LNCaP clone FGC (cell line): ENCODE results near the gene HS3ST4.

ENCODE experiments used
- DNase-seq: peaks from one replicate; pipeline ENCODE4 v3.0.0-alpha.2; 2011; ENCODE audit warnings: low read depth
- H3K4me3 ChIP-seq: 2 replicates; pipeline ENCODE4 v1.5.1; 2011; ENCODE audit warnings: mild to moderate bottlenecking, low read depth, low read length, control low read depth
- TF ChIP-seq, protein P1 (sequence below): IDR thresholded peaks from 2 replicates; pipeline ENCODE4 v1.5.1; 2012; ENCODE audit warnings: mild to moderate bottlenecking; ENCODE audit not compliant: control insufficient read depth, insufficient read depth; ENCODE audit errors: extremely low read depth

The HS3ST4 gene

GRCh38 chr16:25691519-25692091 is at the start of gene HS3ST4:
Gene HS3ST4, plus strand, starts transcription at chr16:25691959.
- TF ChIP-seq, protein P1, sequence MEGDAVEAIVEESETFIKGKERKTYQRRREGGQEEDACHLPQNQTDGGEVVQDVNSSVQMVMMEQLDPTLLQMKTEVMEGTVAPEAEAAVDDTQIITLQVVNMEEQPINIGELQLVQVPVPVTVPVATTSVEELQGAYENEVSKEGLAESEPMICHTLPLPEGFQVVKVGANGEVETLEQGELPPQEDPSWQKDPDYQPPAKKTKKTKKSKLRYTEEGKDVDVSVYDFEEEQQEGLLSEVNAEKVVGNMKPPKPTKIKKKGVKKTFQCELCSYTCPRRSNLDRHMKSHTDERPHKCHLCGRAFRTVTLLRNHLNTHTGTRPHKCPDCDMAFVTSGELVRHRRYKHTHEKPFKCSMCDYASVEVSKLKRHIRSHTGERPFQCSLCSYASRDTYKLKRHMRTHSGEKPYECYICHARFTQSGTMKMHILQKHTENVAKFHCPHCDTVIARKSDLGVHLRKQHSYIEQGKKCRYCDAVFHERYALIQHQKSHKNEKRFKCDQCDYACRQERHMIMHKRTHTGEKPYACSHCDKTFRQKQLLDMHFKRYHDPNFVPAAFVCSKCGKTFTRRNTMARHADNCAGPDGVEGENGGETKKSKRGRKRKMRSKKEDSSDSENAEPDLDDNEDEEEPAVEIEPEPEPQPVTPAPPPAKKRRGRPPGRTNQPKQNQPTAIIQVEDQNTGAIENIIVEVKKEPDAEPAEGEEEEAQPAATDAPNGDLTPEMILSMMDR, result no peak
- H3K4me3 ChIP-seq, result peak within 1 kb of the TSS; percentile 23
- DNase-seq, result no peak

DNA sequence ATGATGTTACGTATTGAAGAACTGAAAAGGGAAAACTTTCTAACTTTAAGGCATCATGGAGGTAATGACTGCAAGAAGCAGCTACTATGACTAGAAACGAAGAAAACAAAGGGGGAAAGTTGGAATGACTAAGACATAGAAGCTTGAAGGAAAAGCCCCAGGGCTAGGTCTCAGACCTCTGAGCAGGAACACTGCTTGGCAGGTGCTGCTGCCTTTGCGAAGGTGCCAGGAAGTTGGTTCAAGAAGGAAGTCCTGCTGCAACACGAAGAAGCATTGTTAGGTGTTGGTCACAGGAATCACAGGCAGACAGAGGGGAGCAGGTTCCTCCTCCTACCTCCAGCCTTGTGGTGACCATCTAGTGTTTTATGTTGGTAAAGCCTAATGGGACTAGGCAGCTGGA is 48.1 kb upstream of the HS3ST4 start:
- TF ChIP-seq, protein P1, result no peak
- no peak overlapping the region for H3K4me3 ChIP-seq
- DNase-seq, result no peak

- no peak for DNase-seq
- TF ChIP-seq, protein P1, result no peak
- no peak overlapping the region for H3K4me3 ChIP-seq
These were observed 35.1 kb upstream of the HS3ST4 start for GRCh38 chr16:25656639-25657038.

- H3K4me3 ChIP-seq, result no peak overlapping the region
- TF ChIP-seq, protein P1, result no peak
- DNase-seq, result no peak
These were observed 14.9 kb upstream of the HS3ST4 start for GRCh38 chr16:25676820-25677219.

GRCh38 chr16:25679511-25679910 is 12.2 kb upstream of the HS3ST4 start:
- DNase-seq, result no peak
- TF ChIP-seq, protein P1, result no peak
- no peak overlapping the region for H3K4me3 ChIP-seq

DNA sequence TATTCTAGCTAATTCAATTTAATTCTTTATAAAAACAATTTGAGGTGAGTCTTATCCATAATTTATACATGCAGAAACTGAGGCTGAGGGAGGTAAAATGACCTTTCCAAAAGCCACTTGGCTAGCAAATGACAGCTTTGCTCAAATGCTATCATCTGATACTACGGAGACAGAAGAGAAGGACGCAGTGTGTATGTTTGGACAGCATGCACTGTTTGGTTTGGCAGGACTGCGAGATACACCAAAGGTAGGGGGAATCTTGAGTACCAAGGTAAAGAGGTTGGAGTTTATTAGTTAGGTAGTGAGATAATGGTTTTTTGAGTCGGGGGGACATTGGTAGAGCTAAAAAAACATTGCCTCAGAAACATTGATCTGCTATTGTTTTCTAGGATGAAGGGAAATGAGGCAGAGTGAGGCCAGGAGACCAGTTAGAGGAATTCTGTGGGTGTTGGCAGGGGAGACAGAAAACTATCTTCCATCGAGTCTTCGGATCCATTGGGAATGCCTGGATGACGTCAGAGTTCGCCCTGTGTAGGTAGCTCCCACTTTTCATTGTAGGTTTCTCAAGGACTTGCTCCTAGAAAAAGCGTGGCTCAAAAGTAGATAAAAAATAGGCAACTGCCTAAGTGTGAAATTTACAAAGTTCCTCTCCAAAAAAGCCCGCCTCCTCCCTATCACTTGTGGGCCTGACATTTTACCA is 2.5 kb upstream of the HS3ST4 start:
- no peak overlapping the region for H3K4me3 ChIP-seq
- peak; percentile 70 for DNase-seq
- TF ChIP-seq, protein P1, result no peak
